GM19372 (cell line): Measurements from ENCODE around the gene CYFIP2.

ENCODE experiments used
- ATAC-seq: cut with Tn5 transposase; IDR thresholded peaks from one replicate; pipeline ENCODE4 v1.9.1; 2021; ENCODE audit warnings: mild to moderate bottlenecking, low read depth, moderate library complexity; ENCODE audit not compliant: unreplicated experiment

Gene CYFIP2

DNA sequence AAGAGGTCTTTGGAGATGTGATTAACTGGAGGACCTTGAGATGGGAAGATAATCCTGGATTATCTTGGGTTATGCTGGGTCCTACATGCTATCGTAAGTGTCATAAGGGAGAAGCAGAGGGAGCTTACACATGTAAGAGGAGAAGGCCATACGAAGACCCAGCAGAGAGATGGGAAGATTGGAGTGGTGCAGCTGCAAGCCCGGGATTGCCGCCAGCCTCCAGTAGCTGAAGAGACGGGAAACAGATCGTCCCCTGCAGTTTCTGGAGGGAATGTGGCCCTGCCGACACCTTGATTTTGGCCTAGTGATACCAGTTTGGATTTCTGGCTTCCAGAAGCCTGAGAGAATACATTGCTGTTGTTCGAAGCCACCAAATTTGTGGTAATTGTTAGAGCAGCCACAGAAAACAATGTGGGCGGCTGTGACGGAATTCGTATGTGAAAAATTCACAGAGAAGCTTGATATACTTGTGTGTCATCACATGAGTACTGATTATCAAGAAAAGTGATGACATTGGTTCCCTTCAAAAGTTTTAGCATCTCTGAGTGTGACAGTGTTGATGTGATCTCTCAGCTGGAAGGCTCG, 86.9 kb downstream of the CYFIP2 start:
- no peak for ATAC-seq

DNA sequence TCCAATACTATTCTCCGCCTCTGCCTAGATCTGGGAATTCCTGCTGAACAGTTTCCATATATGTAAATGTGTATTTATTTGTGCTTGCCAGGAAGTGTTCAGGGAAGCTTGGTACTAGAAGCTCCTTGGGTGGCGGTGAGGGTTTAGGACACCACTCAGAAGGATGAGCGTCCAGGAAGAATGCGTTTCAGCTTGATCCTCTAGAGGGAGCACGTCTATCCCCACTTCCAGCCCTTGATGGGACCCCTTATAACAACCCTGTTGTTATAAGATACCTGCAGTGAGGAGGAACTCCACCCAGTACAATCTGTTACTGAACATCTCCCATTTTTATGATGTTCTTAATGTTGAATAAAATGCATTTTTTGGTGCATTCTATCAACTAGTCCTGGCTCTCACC, 88.9 kb downstream of the CYFIP2 start:
- ATAC-seq = no peak

DNA sequence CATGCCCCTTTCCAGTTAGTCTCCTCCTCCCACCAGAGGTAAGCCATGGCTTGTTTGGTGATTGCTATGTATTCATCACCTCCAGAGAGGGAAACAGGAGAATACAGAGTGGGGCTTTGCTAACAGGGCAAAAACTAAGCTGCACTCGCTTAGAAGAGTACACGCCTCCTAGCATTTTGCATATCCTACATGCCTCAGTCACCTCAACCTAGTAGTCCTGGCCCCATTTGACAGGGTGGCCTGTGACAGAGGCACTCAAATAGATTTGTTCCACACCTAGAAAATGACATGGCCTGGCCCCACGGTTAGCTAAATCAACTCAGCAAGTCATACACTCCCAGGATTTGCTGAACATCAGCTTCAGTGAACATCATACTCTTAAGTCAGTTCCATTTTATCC, 90.7 kb downstream of the CYFIP2 start:
- no peak for ATAC-seq

DNA sequence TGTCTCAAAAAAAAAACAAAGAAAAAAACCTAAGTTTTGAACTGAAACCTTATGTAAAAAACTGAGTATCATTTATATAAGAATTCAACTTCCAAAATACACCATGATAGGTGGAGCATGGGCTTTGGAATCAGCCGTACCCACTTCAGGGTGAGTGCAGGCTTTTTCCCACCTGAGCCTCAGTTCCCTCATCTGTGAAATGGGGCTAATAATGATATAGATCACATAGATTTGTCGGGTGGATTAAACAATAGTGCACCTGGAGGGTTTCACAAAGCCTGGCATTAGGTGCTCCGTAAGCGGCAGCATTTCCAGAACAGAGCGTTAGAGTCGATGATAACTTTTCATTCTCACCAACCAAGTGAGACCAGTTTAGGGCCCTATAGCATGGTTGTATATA, 91.9 kb downstream of the CYFIP2 start:
- no peak for ATAC-seq

DNA sequence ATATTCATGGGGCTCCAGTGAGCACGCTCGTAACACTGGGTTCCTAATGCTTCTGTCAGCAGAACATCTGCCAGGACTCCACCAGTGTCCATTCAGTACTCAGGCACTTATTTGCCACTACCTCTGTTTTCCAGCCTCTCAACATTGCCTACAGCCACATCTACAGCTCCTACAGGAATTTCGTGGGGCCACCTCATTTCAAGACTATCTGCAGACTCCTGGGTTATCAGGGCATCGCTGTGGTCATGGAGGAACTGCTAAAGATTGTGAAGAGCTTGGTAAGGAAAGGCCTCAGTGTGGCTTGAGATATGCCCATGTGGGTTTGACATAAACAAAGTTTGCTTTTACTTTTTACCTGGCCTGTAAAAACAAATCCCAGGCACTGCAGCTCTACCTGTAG, 92.9 kb downstream of the CYFIP2 start:
- ATAC-seq = no peak

DNA sequence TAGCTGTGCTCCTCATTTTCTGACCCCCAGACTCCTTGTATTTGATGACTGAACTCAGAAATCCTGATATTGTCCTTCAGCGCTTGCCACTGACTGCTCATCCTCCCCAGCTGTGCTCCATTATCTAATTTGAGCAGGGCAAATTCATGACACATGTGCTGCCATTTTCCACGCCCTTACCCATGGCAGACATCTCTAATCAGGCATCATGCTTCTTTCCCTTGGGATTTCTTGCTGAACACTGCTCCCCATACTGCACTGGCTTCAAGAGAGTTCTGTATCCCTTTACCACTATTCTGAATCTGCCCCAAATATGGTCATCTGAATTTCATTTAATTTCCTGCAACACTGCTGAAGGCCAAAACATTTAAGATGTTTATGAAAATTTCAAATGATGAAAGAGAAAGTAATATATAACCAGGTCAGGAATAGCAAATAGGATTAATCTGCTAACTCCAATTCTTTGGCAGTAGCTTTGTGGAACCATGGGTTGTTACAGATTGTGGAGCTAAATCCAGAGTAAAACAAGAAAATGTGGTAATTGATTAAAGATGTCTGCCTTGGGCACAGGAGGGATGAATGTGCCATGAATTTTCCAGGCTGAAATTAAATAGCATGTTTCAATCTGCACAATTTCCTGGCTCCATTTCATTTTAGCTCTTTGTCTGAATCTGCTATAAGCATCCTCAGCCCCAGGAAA, 93.6 kb downstream of the CYFIP2 start:
- ATAC-seq = no peak

DNA sequence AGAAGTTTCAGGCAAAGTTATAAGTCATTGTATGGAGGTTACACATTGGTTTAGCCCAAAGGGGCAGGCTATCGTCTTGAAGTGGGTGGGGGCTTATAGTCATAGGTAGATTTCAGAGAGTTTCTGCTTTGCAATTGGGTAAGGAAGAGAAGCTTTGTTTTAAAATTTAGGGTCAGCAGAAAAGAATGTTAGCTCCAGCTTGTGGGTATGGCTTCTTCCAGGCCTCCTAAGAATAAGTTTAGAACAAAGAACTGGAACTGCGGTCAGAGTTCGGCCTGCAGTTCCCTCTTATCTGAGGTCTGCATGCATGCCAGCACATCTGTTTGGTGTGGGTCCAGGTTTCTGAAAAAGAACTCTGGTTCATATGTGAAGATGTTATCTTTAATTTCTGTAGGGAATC, 96.1 kb downstream of the CYFIP2 start:
- no peak for ATAC-seq

DNA sequence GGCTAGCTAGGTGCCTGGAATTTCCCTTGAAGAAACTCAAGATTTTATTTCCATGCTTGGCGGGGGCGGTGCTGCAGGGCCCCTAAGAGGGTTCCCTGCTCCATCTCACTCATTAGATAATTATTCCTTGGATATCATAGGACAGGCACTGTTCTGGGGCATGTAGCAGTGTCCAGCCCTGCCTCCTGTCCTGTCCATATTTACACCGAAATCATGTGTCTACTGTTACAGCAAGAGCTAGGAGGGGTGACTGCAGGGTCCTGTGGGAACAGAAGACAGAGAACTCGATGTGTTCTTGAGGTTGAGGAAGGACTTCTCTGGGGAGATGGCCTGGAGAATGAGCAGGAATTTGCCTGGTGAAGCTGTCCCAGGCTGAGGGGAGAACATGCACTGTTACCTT, 96.6 kb downstream of the CYFIP2 start:
- ATAC-seq = no peak

DNA sequence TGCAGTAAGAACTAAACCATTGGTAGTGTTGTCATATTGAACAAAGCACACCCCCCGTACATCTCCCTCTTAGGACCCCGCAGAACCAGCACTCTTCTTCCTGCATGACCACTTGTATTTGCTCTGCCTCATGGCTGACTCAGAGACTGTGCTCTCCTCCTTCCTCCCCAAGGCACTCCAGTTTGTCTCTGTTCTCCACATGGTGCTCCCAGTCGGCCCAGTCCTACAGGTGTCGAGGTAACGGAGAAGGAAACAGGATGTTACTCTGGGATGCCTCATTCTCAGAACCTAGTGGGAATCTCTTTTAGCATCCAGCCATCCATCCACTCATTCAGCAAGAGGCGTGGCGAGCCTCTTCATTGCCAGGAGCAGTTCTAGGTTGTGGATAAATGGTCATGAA, 97.1 kb downstream of the CYFIP2 start:
- no peak for ATAC-seq

DNA sequence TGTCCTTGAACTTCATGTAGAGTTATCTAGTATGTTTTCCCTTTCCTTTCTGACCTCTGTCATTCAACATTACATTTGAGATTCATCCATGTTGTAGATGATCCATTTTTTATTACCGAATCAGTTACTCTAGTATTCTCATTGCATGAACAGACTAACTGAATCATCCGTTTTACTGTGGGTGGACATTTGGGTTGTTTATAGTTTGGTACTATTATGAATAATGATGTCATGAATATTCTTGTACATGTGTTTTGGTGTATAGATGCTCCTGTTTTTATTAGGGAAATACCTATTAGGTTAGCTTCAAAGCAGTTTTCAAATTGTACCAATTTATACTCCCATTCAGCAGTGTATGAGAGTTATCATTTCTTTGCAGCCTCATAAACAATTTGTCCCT, 99.8 kb downstream of the CYFIP2 start:
- ATAC-seq = no peak

DNA sequence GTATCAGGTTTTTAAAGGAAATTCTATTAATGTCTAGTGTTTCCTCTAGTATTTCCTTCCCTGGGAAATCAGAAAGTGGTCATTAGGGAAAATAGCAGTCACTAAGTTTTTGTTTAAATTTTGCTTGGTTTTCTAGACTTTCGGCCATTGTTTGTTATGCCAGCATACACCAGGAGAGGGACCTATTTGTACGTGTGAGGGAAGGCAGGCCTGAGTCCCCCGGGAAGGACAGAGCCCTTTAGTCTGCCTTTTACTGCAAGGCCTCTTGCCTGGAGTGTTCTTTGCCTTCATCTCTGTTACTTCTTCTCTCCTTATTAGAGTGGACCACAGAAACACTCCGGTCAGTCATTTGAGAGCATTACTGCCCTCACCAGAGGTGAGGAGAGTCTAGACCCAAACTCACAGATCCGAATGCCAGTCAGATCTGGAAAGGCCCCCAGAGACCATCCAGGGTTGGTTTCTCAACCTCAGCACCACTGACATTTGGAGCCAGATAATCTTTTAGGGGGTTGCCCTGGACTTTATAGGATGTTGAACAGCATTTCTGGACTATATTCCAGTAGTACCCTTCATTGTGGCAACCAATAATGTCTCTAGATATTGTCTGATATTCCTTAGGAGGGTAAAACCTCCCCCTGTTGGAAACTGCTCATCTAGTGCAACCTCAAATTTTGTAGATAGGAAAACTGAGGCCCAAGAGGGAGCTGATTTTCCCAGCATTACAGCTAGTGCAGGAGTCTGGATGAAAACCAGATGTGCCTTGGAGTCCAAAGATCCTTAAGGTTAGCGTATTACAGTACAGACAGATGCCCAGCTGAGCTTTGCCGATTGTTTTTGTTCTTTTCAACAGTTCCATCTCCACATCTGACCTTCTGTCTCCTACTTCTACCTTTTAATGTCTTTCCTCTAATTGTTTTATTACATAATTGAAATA, 101.1 kb downstream of the CYFIP2 start:
- ATAC-seq = no peak

DNA sequence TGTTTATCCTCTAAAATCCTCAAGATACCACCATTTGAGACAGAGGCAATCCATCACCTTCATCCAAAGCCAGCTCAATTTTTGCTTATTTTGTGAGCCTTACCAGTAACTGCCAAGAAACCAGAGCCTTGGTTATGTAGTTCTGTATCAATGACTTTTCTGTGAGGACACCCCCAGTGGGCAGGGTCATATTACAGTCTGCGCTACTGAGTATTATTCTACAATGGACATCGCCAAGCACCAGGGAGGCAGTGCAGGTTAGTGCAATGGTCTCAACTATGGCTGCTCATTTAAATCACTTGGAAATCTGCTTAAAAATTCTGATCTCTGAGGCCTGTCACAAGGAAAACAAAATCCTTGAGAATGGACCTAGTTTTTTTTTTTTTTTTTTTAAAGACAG, 103.6 kb downstream of the CYFIP2 start:
- ATAC-seq = no peak

DNA sequence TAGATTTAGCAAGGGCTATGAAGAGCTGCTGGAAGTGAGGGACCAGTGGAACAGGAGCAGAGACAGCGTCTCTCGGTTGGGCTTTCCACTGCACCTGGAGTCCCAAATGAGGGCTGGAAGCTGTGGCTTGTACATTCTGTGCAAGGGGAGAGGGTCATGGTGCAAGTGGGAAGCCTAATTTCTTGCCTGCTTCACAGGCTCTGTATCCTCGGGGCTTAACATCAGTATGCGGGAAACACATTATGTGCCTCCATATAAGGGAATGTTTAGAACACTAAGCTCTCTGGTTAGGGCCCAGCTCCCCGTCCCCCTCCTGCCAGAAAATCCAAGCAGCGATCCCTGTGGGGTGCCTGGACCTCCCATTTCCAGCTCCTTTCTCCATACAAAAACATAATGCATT, 105.0 kb downstream of the CYFIP2 start:
- no peak for ATAC-seq

DNA sequence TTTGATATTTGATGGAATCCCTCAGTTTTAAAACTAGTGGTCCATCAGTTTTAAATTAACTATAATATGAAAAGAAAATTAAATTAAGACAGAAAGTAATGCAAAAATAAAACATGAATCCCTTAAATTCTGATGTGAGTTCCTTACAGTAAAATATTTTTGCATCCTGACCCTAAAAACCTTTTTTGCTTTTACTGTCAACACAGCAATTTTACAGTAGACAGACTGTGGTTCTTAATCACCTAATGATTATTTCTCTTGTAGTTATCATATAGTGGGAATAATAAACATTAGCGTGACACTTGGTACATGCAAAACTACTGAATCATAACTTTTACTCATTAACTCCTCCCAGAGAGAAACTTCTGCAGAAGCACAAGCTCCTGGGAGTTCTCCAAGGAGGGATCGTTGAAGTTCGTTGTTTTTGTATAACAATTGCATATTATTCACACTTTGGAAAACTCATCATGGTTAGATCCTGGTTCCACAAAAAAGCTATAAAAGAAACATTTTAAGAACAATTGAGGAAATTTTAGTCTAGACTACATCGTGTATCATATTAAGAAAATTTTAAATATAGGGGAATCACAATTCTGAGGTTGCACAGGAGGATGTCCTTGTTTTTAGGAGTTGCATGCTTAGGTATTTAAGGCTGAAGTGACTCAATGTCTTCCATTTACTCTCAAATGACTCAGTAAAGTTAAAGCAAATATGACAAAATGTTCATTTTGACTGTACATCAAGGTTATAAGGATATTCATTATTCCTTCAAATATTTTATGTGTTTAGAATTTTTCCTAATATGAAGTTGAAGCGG, 105.9 kb downstream of the CYFIP2 start:
- ATAC-seq = no peak

DNA sequence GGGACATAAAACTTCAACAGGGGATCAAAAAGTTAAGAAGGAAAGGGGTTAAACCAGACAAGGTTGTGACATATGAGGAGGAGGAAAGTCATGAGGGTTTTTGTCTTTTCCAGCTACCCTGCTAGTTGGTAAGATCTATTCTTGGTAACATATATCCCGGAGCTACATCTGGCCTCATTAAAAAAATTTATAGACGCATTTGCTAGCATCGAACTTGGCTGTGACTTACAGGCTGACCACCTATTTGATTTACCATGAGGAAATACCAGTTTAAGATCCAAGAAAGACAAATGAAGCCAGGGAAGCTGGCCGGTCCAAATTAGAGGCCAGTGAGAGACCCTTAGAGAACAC, 106.5 kb downstream of the CYFIP2 start:
- no peak for ATAC-seq

DNA sequence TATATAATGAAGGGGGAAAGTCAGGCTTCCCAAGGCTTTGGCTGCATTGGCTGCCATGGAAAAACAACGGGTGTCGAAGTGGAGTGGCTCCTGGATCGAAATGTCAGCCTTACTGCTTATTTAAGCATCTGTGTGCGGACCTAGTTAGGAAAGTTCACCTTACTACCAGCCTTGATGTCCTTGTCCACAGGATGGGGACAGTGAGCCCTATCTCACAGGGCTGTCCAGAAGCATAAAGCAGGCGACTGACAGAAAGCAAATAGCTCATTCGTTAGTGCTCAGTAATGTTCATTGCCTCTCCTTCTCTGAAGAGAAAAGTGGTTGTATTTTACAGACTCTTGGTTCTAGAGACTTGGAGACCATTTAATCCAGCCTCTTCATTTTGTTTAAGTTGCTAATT, 112.6 kb downstream of the CYFIP2 start:
- no peak for ATAC-seq

DNA sequence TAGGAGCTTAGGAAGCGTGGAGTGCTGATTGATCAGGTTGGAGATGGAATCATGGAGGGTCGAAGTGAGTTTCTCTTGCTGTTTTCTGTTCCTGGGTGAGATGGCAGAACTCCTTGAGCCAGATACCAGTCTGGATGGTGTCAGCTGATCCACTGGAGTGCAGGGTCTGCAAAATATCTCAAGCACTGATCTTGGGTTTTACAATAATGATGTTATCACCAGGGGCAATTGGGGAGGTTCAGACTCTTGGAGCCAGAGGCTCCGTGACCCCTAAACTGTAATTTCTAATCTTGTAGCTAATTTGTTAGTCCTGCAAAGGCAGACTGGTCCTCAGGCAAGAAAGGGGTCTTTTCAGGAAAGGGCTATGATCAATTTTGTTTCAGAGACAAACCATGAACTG, 114.1 kb downstream of the CYFIP2 start:
- no peak for ATAC-seq

DNA sequence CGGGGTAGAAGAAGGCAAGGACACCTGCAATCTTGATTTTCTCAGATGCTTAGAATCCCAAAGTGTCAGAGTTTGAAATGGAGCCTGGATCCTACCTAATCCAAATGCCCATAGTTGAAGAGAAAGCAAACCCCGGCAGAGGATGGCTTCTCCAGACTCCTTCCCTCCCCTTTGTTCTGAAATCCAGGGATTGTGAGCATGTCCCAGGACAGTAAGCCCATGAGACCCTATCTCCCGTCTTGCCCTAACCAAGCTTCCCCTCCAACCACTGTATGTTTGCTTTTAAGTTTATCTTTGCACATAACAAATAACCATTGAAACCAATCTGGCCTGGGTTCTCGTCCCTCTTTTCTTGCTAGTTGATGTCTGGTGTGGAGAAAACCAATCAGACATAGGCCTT, 115.8 kb downstream of the CYFIP2 start:
- no peak for ATAC-seq

DNA sequence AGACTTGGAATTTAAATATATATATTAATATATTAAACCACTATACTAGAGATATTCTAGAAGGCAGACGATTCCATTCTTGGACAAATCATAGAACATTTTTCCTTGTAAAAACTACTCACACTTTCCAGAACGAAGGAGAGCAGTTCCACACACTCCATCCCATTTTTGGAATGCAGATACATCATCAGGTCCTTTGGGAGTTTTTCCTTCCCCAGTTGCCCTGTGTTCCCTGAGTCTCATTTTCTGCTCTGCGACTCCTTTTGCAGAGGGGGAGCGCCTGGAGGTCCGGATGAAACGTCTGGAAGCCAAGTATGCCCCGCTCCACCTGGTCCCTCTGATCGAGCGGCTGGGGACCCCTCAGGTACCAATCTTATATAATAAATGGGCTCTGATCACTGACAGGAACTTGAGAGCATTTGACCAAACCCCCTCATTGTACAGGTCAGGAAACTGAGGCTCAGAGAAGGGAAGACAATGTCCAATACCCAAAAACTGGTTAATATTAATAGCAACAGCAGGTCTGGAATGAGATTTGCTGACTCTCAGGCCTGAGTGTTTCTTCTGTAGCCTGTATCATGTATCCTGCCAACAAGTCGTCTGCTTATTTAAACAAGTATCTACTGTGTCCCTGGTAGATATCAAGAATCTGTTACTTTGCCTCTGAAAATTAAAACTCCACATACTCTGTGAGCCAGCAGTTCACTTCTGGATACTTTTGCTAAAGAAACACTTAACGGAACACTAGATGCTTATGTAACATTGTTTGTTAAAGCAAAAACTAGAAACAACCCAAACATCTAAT, 117.3 kb downstream of the CYFIP2 start:
- ATAC-seq = no peak
